HepG2 (cell line): ENCODE measurements around the gene ARHGAP10.

ENCODE experiments used
- HNRNPH1 ChIP-seq: fragments of 200-400 bp; formaldehyde crosslinking; optimal IDR thresholded peaks from 2 replicates; pipeline ENCODE3; 2017; ENCODE audit warnings: mild to moderate bottlenecking, low read depth, low read length
- MAZ ChIP-seq, 2 experiments: sonication (generic) in 1 of 2; formaldehyde crosslinking in 1 of 2; IDR thresholded peaks; 2 replicates each; pipeline versions ENCODE4 v1.5.0 to v1.6.1; 2012 to 2020; ENCODE audit warnings: low read depth in 2 of 2, mild to moderate bottlenecking in 2 of 2, borderline replicate concordance in 1 of 2, improper control_type of control experiment in 1 of 2, low read length in 1 of 2, missing genetic modification reagents in 1 of 2, moderate library complexity in 1 of 2
- PAX8 ChIP-seq: sonication (generic); formaldehyde crosslinking; IDR thresholded peaks from 2 replicates; pipeline ENCODE4 v1.8.0; 2022; ENCODE audit warnings: mild to moderate bottlenecking, missing genetic modification reagents, borderline replicate concordance
- POLR2AphosphoS5 ChIP-seq: IDR thresholded peaks from 2 replicates; pipeline ENCODE4 v1.6.1; 2012; ENCODE audit warnings: low read depth, low read length
- TAF15 ChIP-seq: fragments of 200-400 bp; formaldehyde crosslinking; IDR thresholded peaks from one replicate; pipeline ENCODE4 v1.6.1; 2018; ENCODE audit warnings: mild to moderate bottlenecking, low read depth, low read length; ENCODE audit not compliant: poor library complexity, severe bottlenecking
- ZNF263 ChIP-seq: sonication (generic); formaldehyde crosslinking; IDR thresholded peaks from 2 replicates; pipeline ENCODE4 v1.4.0; 2020; ENCODE audit warnings: missing genetic modification reagents
- ZNF703 ChIP-seq: sonication (generic); formaldehyde crosslinking; IDR thresholded peaks from 2 replicates; pipeline ENCODE4 v1.5.1; 2020; ENCODE audit warnings: missing genetic modification reagents, mild to moderate bottlenecking, moderate library complexity, borderline replicate concordance
- ZNF766 ChIP-seq: sonication (generic); formaldehyde crosslinking; IDR thresholded peaks from 2 replicates; pipeline ENCODE4 v1.5.0; 2020; ENCODE audit warnings: missing genetic modification reagents, borderline replicate concordance
- ZNF773 ChIP-seq: sonication (generic); formaldehyde crosslinking; IDR thresholded peaks from 2 replicates; pipeline ENCODE4 v1.4.0; 2020; ENCODE audit warnings: missing genetic modification reagents, borderline replicate concordance
- TF ChIP-seq, protein P1 (sequence below): sonication (generic); formaldehyde crosslinking; IDR thresholded peaks from 2 replicates; pipeline ENCODE4 v1.4.0; 2020; ENCODE audit warnings: missing genetic modification reagents, borderline replicate concordance
- TF ChIP-seq, protein P2 (sequence below): sonication (generic); formaldehyde crosslinking; IDR thresholded peaks from 2 replicates; pipeline ENCODE4 v1.5.0; 2020; ENCODE audit warnings: mild to moderate bottlenecking, missing genetic modification reagents, moderate library complexity
- TF ChIP-seq, protein P3 (sequence below), 2 experiments: IDR thresholded peaks; 2 replicates each; pipeline ENCODE4 v1.6.1; 2011 to 2012; ENCODE audit warnings: low read length in 2 of 2, borderline replicate concordance in 1 of 2, low read depth in 1 of 2, mild to moderate bottlenecking in 1 of 2, moderate library complexity in 1 of 2
- TF ChIP-seq, protein P4 (sequence below): conservative IDR thresholded peaks from 2 replicates; pipeline ENCODE4 v1.6.1; 2018; ENCODE audit warnings: missing genetic modification reagents
- TF ChIP-seq, protein P5 (sequence below): sonication (generic); formaldehyde crosslinking; IDR thresholded peaks from 2 replicates; pipeline ENCODE4 v1.4.0; 2020; ENCODE audit warnings: missing genetic modification reagents

DNA sequence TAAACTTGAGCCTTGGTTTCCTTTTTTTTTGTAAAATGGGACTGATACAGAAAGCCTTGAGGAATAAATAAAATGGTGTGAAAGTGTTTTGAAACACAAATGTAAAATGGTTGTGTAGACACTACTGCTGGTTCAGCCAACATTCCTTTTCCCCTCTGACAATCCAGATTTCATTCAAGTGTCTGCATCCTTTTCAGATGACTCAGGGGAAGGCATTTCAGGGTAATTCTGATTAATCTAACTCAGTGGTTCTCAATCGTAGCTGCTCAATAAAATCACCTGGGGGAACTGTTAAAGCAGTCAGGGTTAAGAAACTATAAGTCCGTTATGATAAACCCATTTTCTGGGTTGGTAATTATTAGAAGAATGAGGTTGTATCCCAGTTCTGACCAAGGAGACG, 4.6 kb downstream of the ARHGAP10 start:
- TF ChIP-seq PAX8 (no peak), ZNF263 (CRISPR knock-in tag) (no peak), POLR2AphosphoS5 (no peak), ZNF773 (CRISPR knock-in tag) (no peak), TAF15 (no peak), ZNF766 (CRISPR knock-in tag) (no peak), MAZ (IDR thresholded peaks at IDR 0.05; ENCODE audit: borderline replicate concordance, low read depth, low read length) (no peak), MAZ (CRISPR knock-in tag; IDR thresholded peaks at IDR 0.05; ENCODE audit: low read depth) (no peak), HNRNPH1 (no peak), ZNF703 (CRISPR knock-in tag) (no peak)
- TF ChIP-seq, protein P1, sequence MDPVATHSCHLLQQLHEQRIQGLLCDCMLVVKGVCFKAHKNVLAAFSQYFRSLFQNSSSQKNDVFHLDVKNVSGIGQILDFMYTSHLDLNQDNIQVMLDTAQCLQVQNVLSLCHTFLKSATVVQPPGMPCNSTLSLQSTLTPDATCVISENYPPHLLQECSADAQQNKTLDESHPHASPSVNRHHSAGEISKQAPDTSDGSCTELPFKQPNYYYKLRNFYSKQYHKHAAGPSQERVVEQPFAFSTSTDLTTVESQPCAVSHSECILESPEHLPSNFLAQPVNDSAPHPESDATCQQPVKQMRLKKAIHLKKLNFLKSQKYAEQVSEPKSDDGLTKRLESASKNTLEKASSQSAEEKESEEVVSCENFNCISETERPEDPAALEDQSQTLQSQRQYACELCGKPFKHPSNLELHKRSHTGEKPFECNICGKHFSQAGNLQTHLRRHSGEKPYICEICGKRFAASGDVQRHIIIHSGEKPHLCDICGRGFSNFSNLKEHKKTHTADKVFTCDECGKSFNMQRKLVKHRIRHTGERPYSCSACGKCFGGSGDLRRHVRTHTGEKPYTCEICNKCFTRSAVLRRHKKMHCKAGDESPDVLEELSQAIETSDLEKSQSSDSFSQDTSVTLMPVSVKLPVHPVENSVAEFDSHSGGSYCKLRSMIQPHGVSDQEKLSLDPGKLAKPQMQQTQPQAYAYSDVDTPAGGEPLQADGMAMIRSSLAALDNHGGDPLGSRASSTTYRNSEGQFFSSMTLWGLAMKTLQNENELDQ: no peak
- TF ChIP-seq, protein P2, sequence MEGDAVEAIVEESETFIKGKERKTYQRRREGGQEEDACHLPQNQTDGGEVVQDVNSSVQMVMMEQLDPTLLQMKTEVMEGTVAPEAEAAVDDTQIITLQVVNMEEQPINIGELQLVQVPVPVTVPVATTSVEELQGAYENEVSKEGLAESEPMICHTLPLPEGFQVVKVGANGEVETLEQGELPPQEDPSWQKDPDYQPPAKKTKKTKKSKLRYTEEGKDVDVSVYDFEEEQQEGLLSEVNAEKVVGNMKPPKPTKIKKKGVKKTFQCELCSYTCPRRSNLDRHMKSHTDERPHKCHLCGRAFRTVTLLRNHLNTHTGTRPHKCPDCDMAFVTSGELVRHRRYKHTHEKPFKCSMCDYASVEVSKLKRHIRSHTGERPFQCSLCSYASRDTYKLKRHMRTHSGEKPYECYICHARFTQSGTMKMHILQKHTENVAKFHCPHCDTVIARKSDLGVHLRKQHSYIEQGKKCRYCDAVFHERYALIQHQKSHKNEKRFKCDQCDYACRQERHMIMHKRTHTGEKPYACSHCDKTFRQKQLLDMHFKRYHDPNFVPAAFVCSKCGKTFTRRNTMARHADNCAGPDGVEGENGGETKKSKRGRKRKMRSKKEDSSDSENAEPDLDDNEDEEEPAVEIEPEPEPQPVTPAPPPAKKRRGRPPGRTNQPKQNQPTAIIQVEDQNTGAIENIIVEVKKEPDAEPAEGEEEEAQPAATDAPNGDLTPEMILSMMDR: no peak
- TF ChIP-seq, protein P3, sequence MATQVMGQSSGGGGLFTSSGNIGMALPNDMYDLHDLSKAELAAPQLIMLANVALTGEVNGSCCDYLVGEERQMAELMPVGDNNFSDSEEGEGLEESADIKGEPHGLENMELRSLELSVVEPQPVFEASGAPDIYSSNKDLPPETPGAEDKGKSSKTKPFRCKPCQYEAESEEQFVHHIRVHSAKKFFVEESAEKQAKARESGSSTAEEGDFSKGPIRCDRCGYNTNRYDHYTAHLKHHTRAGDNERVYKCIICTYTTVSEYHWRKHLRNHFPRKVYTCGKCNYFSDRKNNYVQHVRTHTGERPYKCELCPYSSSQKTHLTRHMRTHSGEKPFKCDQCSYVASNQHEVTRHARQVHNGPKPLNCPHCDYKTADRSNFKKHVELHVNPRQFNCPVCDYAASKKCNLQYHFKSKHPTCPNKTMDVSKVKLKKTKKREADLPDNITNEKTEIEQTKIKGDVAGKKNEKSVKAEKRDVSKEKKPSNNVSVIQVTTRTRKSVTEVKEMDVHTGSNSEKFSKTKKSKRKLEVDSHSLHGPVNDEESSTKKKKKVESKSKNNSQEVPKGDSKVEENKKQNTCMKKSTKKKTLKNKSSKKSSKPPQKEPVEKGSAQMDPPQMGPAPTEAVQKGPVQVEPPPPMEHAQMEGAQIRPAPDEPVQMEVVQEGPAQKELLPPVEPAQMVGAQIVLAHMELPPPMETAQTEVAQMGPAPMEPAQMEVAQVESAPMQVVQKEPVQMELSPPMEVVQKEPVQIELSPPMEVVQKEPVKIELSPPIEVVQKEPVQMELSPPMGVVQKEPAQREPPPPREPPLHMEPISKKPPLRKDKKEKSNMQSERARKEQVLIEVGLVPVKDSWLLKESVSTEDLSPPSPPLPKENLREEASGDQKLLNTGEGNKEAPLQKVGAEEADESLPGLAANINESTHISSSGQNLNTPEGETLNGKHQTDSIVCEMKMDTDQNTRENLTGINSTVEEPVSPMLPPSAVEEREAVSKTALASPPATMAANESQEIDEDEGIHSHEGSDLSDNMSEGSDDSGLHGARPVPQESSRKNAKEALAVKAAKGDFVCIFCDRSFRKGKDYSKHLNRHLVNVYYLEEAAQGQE (IDR thresholded peaks at IDR 0.05; ENCODE audit: borderline replicate concordance in 1 of 2, low read depth in 1 of 2, low read length in 2 of 2): no peak
- TF ChIP-seq, protein P4, sequence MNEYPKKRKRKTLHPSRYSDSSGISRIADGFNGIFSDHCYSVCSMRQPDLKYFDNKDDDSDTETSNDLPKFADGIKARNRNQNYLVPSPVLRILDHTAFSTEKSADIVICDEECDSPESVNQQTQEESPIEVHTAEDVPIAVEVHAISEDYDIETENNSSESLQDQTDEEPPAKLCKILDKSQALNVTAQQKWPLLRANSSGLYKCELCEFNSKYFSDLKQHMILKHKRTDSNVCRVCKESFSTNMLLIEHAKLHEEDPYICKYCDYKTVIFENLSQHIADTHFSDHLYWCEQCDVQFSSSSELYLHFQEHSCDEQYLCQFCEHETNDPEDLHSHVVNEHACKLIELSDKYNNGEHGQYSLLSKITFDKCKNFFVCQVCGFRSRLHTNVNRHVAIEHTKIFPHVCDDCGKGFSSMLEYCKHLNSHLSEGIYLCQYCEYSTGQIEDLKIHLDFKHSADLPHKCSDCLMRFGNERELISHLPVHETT (CRISPR knock-in tag): no peak
- TF ChIP-seq, protein P5, sequence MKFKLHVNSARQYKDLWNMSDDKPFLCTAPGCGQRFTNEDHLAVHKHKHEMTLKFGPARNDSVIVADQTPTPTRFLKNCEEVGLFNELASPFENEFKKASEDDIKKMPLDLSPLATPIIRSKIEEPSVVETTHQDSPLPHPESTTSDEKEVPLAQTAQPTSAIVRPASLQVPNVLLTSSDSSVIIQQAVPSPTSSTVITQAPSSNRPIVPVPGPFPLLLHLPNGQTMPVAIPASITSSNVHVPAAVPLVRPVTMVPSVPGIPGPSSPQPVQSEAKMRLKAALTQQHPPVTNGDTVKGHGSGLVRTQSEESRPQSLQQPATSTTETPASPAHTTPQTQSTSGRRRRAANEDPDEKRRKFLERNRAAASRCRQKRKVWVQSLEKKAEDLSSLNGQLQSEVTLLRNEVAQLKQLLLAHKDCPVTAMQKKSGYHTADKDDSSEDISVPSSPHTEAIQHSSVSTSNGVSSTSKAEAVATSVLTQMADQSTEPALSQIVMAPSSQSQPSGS (CRISPR knock-in tag): no peak
